ENCODE data around the gene DGLUCY. TPM values are rescaled to one million over a fixed set of nuclear protein-coding genes. Genes with fewer than 3 reads are reported as not detected.
"Not testable (repeated sequence)": the region's sequence is repeated elsewhere in the genome, so short reads cannot be mapped to it uniquely, and the experiment has no call there.

DGLUCY gene
- total RNA-seq, 1 donor from 2014 or later = 59.2 TPM

GRCh38 chr14:91261986-91262549 lies 148.2 kb downstream of the DGLUCY start:
- no peak for TF ChIP-seq CTCF (IDR thresholded peaks at IDR 0.05)
- no peaks in the 10 kb centered on the region for H3K36me3 ChIP-seq
- no peaks in the 10 kb centered on the region for H3K27me3 ChIP-seq
- intact Hi-C loops (cut with DNase I) = no loop called here
- H3K4me1 ChIP-seq = peaks cover 0 to 4% of the 10 kb centered on the region in 2 donors
- H3K4me3 ChIP-seq = no peak overlapping the region
- no peaks in the 10 kb centered on the region for H3K9me3 ChIP-seq
- DNase-seq (ENCODE audit: low spot score in 2 of 2) = no peak
- no peak overlapping the region for H3K27ac ChIP-seq

- no peak overlapping the region for H3K4me3 ChIP-seq
- H3K4me1 ChIP-seq = peaks cover 0 to 4% of the 10 kb centered on the region in 2 donors
- no peak overlapping the region for H3K27ac ChIP-seq
- DNase-seq (ENCODE audit: low spot score in 2 of 2) = no peak
- intact Hi-C loops (cut with DNase I) = no loop called here
- H3K36me3 ChIP-seq = no peaks in the 10 kb centered on the region
- H3K27me3 ChIP-seq = no peaks in the 10 kb centered on the region
- no peaks in the 10 kb centered on the region for H3K9me3 ChIP-seq
- no peak for TF ChIP-seq CTCF (IDR thresholded peaks at IDR 0.05)
Measured at GRCh38 chr14:91263329-91263728, 149.5 kb downstream of the DGLUCY start.

GRCh38 chr14:91264151-91265150 lies 150.6 kb downstream of the DGLUCY start:
- Histone ChIP-seq H3K4me3 (peak overlapping the region; percentile 50 to 55), H3K36me3 (no peaks in the 10 kb centered on the region), H3K27ac (no peak overlapping the region), H3K4me1 (peaks cover 0 to 4% of the 10 kb centered on the region in 2 donors), H3K9me3 (no peaks in the 10 kb centered on the region), H3K27me3 (no peaks in the 10 kb centered on the region)
- no peak for DNase-seq (ENCODE audit: low spot score in 2 of 2)
- intact Hi-C loops (cut with DNase I) = no loop called here
- no peak for TF ChIP-seq CTCF (IDR thresholded peaks at IDR 0.05)

GRCh38 chr14:91265404-91265803 lies 151.5 kb downstream of the DGLUCY start:
- H3K27me3 ChIP-seq = no peaks in the 10 kb centered on the region
- peaks cover 0 to 4% of the 10 kb centered on the region in 2 donors for H3K4me1 ChIP-seq
- no peak for DNase-seq (ENCODE audit: low spot score in 2 of 2)
- intact Hi-C loops (cut with DNase I) = no loop called here
- TF ChIP-seq CTCF (IDR thresholded peaks at IDR 0.05) = no peak
- H3K9me3 ChIP-seq = no peaks in the 10 kb centered on the region
- no peak overlapping the region for H3K4me3 ChIP-seq
- no peaks in the 10 kb centered on the region for H3K36me3 ChIP-seq
- H3K27ac ChIP-seq = no peak overlapping the region

GRCh38 chr14:91266276-91266675 lies 152.4 kb downstream of the DGLUCY start:
- H3K9me3 ChIP-seq; intact Hi-C loops (cut with DNase I); H3K4me3 ChIP-seq; H3K27ac ChIP-seq; H3K27me3 ChIP-seq; DNase-seq (ENCODE audit: low spot score in 2 of 2); H3K36me3 ChIP-seq; H3K4me1 ChIP-seq: not testable (repeated sequence)

GRCh38 chr14:91267965-91268437 lies 154.1 kb downstream of the DGLUCY start:
- no peak for TF ChIP-seq CTCF (IDR thresholded peaks at IDR 0.05)
- H3K4me3 ChIP-seq = no peak overlapping the region
- no peaks in the 10 kb centered on the region for H3K36me3 ChIP-seq
- intact Hi-C loops (cut with DNase I) = no loop called here
- H3K27me3 ChIP-seq = no peaks in the 10 kb centered on the region
- H3K9me3 ChIP-seq = no peaks in the 10 kb centered on the region
- DNase-seq (ENCODE audit: low spot score in 2 of 2) = no peak
- peaks cover 0 to 4% of the 10 kb centered on the region in 2 donors for H3K4me1 ChIP-seq
- H3K27ac ChIP-seq = no peak overlapping the region

Data from ascending aorta (tissue), 2 donors.